Mesenchymal stem cell (in vitro differentiated cells and primary cell): ENCODE results near the gene SLC66A2.

ENCODE experiments used
- DNase-seq: peaks from one replicate; pipeline ENCODE4 v3.0.0-alpha.2; 2013
- H2AFZ ChIP-seq: one replicate; pipeline ENCODE4 v1.6.1; 2013; ENCODE audit warnings: low read depth, mild to moderate bottlenecking, control low read depth, inconsistent platforms, low read length, moderate library complexity
- H2AK5ac ChIP-seq: 2 replicates; pipeline ENCODE4 v1.6.1; 2013; ENCODE audit warnings: low read length, moderate library complexity, mild to moderate bottlenecking, inconsistent platforms; ENCODE audit not compliant: severe bottlenecking
- H2BK120ac ChIP-seq: one replicate; pipeline ENCODE4 v1.6.1; 2013; ENCODE audit warnings: low read depth, mild to moderate bottlenecking, inconsistent platforms, low read length, moderate library complexity
- H2BK12ac ChIP-seq, 2 experiments: one replicate each; pipeline ENCODE4 v1.6.1; 2013; ENCODE audit warnings: inconsistent platforms in 2 of 2, low read length in 2 of 2, mild to moderate bottlenecking in 2 of 2, moderate library complexity in 2 of 2, control low read depth in 1 of 2
- H2BK15ac ChIP-seq: one replicate; pipeline ENCODE4 v1.6.1; 2013; ENCODE audit warnings: mild to moderate bottlenecking, low read depth, inconsistent platforms; ENCODE audit not compliant: poor library complexity, severe bottlenecking
- H2BK5ac ChIP-seq: 2 replicates; pipeline ENCODE4 v1.6.1; 2013; ENCODE audit warnings: low read depth, mild to moderate bottlenecking, low read length, control low read depth, inconsistent platforms; ENCODE audit not compliant: poor library complexity, severe bottlenecking
- H3K14ac ChIP-seq, 2 experiments: one replicate each; pipeline ENCODE4 v1.6.1; 2013; ENCODE audit warnings: inconsistent platforms in 2 of 2, low read length in 2 of 2, control low read depth in 1 of 2, mild to moderate bottlenecking in 1 of 2, moderate library complexity in 1 of 2
- H3K18ac ChIP-seq, 2 experiments: one replicate each; pipeline ENCODE4 v1.6.1; 2013; ENCODE audit warnings: inconsistent platforms in 2 of 2, low read length in 2 of 2, control low read depth in 1 of 2, low read depth in 1 of 2, mild to moderate bottlenecking in 1 of 2
- H3K23ac ChIP-seq, 2 experiments: one replicate each; pipeline ENCODE4 v1.6.1; 2013; ENCODE audit warnings: inconsistent platforms in 2 of 2, low read length in 2 of 2, mild to moderate bottlenecking in 2 of 2, moderate library complexity in 2 of 2, control low read depth in 1 of 2
- H3K27ac ChIP-seq: 2 replicates; pipeline ENCODE4 v1.5.1; 2013; ENCODE audit warnings: mild to moderate bottlenecking, moderate library complexity, low read length, control low read depth, inconsistent platforms; ENCODE audit not compliant: poor library complexity, severe bottlenecking
- H3K27me3 ChIP-seq, 2 experiments: 2 replicates each; pipeline versions ENCODE4 v1.6.1 to v1.7.0; 2013; ENCODE audit warnings: low read length in 2 of 2, mild to moderate bottlenecking in 2 of 2, moderate library complexity in 2 of 2, control low read depth in 1 of 2, inconsistent platforms in 1 of 2; ENCODE audit not compliant: control insufficient read depth in 1 of 2, insufficient read depth in 1 of 2
- H3K36me3 ChIP-seq, 2 experiments: 2 replicates each; pipeline versions ENCODE4 v1.6.1 to v1.7.0; 2013; ENCODE audit warnings: low read length in 2 of 2, control low read depth in 1 of 2, inconsistent platforms in 1 of 2, low read depth in 1 of 2, mild to moderate bottlenecking in 1 of 2; ENCODE audit not compliant: insufficient read depth in 2 of 2, control insufficient read depth in 1 of 2
- H3K4ac ChIP-seq, 2 experiments: one replicate each; pipeline ENCODE4 v1.6.1; 2013; ENCODE audit warnings: inconsistent platforms in 2 of 2, low read length in 2 of 2, mild to moderate bottlenecking in 2 of 2, moderate library complexity in 2 of 2, control low read depth in 1 of 2, low read depth in 1 of 2
- H3K4me1 ChIP-seq: 2 replicates; pipeline ENCODE4 v1.6.1; 2013; ENCODE audit warnings: low read depth, low read length, control low read depth; ENCODE audit not compliant: control insufficient read depth, insufficient read depth
- H3K4me2 ChIP-seq: 2 replicates; pipeline ENCODE4 v1.6.1; 2013; ENCODE audit warnings: low read length, mild to moderate bottlenecking, inconsistent platforms; ENCODE audit not compliant: poor library complexity, severe bottlenecking
- H3K4me3 ChIP-seq, 2 experiments: 2 replicates each; pipeline versions ENCODE4 v1.5.1 to v1.7.0; 2013; ENCODE audit warnings: low read length in 2 of 2, mild to moderate bottlenecking in 2 of 2, control low read depth in 1 of 2, low read depth in 1 of 2; ENCODE audit not compliant: insufficient read depth in 1 of 2
- H3K79me1 ChIP-seq: replicated peaks from 2 replicates; pipeline ENCODE4 v1.6.1; 2013; ENCODE audit warnings: mild to moderate bottlenecking, control low read depth, low read length, inconsistent platforms; ENCODE audit not compliant: poor library complexity, severe bottlenecking
- H3K9ac ChIP-seq: 2 replicates; pipeline ENCODE4 v1.7.0; 2013; ENCODE audit warnings: mild to moderate bottlenecking, low read length, moderate library complexity
- H3K9me3 ChIP-seq: 2 replicates; pipeline ENCODE4 v1.7.0; 2013; ENCODE audit warnings: mild to moderate bottlenecking, low read length; ENCODE audit not compliant: control insufficient read depth
- H4K8ac ChIP-seq: one replicate; pipeline ENCODE4 v1.6.1; 2013; ENCODE audit warnings: inconsistent platforms, mild to moderate bottlenecking, low read length, moderate library complexity
- H4K91ac ChIP-seq: one replicate; pipeline ENCODE4 v1.6.1; 2013; ENCODE audit warnings: mild to moderate bottlenecking, low read length, inconsistent platforms
- WGBS: methylation state at CpG from one replicate; pipeline ENCODE4 v1.1.7; 2013; ENCODE audit warnings: mixed read lengths; 5-methylcytosine and 5-hydroxymethylcytosine counted together

SLC66A2 gene

DNA sequence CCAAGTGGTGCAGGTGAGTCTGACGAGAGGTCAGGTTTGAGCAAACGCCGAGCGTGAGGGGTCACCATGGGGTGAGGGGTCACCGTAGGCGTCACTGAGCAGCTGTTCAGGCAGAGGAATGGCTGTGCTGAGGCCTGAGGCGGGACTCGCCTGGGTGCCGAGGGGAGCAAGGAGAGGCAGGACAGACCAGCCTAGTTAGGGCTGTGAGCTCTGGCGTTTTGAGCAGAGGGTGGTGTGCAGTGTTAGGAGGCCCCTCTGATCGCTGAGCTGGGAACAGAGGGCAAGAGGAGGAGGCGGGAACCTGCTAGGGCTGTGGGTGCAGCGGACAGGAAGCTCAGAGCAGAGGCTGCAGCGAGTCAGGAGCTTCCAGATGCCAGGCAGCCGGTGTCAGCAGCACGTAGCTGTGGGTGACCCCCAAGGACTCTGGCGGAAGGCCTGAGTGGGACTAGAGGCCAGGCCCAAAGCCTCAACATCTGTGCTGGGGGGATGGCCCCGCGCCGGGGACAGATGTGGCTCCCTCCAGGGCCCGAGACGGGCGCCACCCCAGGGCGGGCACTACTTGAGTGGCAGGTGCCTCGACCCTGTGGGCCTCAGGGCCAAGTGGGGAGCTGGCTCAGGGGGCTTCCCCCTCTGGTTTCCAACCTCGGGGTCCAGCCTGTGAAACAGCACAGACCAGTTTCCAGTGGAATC, 98.0 kb downstream of the SLC66A2 start:
- Histone ChIP-seq H2BK120ac (no peak overlapping the region), H4K8ac (no peak overlapping the region), H2BK5ac (no peak overlapping the region), H4K91ac (no peak overlapping the region), H3K36me3 (no peaks in the 10 kb centered on the region), H3K4ac (no peak overlapping the region), H3K27ac (no peak overlapping the region), H2AK5ac (no peak overlapping the region), H3K4me2 (no peak overlapping the region), H3K18ac (no peak overlapping the region), H3K4me3 (no peak overlapping the region), H3K9me3 (no peaks in the 10 kb centered on the region), H3K4me1 (no peaks in the 10 kb centered on the region), H2AFZ (no peak overlapping the region), H3K79me1 (no peaks in the 10 kb centered on the region), H2BK12ac (no peak overlapping the region), H3K14ac (no peak overlapping the region), H2BK15ac (no peak overlapping the region), H3K9ac (no peak overlapping the region), H3K23ac (no peak overlapping the region), H3K27me3 (peaks cover 6 to 21% of the 10 kb centered on the region in 2 experiments)
- 77% methylated on average over 25 of the region's 26 CpGs for WGBS
- DNase-seq, result no peak

DNA sequence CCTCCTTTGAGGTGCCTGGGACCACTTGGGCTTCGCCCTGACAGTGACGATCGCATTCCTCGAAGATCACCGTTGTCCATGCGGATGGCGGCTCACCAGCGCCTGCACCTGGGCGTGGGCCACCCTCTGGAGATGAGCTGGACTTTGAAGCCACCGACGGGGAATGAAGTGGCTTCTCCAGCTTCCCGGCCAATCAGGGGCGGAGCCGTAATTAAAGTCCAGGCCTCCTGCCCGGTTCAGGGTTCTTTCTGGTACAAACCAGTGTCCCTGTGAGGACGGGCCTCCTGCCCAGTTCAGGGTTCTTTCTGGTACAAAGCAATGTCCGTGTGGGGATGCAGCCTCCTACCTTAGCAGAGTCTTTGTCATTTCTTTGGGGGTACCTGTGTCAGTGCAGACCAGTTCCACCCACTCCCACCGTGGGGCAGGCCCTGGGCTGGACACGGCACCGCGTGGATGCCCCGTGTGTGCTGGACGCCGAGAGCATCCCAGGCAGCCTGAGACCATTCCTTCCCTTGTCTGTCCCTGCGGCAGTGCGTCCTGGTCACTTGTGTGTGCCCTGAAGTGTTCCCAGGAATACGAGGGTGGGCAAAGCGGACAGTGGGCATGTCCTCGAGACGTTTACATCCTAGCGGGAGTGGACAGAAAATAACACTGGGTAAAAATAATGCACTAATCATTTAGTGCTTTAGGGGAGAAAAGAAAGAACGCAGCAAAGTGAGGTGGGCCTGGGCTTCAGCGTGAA, 98.7 kb downstream of the SLC66A2 start:
- DNase-seq, result no peak
- H3K4me1 ChIP-seq, result no peaks in the 10 kb centered on the region
- H3K36me3 ChIP-seq, result no peaks in the 10 kb centered on the region
- H3K4me2 ChIP-seq, result no peak overlapping the region
- no peaks in the 10 kb centered on the region for H3K9me3 ChIP-seq
- H3K4ac ChIP-seq, result no peak overlapping the region
- H4K91ac ChIP-seq, result no peak overlapping the region
- H2BK5ac ChIP-seq, result no peak overlapping the region
- H3K9ac ChIP-seq, result no peak overlapping the region
- no peak overlapping the region for H2BK12ac ChIP-seq
- peaks cover 6 to 21% of the 10 kb centered on the region in 2 experiments for H3K27me3 ChIP-seq
- H2BK120ac ChIP-seq, result no peak overlapping the region
- no peak overlapping the region for H3K27ac ChIP-seq
- H4K8ac ChIP-seq, result no peak overlapping the region
- H3K23ac ChIP-seq, result no peak overlapping the region
- no peaks in the 10 kb centered on the region for H3K79me1 ChIP-seq
- WGBS, result 90% methylated on average over 33 of the region's 33 CpGs
- no peak overlapping the region for H3K4me3 ChIP-seq
- no peak overlapping the region for H3K14ac ChIP-seq
- H3K18ac ChIP-seq, result no peak overlapping the region
- H2BK15ac ChIP-seq, result no peak overlapping the region
- H2AK5ac ChIP-seq, result no peak overlapping the region
- no peak overlapping the region for H2AFZ ChIP-seq
